Measurements from ENCODE around the gene ARSB.
"Not testable (repeated sequence)": the region's sequence is repeated elsewhere in the genome, so short reads cannot be mapped to it uniquely, and the experiment has no call there.

The ARSB gene

DNA sequence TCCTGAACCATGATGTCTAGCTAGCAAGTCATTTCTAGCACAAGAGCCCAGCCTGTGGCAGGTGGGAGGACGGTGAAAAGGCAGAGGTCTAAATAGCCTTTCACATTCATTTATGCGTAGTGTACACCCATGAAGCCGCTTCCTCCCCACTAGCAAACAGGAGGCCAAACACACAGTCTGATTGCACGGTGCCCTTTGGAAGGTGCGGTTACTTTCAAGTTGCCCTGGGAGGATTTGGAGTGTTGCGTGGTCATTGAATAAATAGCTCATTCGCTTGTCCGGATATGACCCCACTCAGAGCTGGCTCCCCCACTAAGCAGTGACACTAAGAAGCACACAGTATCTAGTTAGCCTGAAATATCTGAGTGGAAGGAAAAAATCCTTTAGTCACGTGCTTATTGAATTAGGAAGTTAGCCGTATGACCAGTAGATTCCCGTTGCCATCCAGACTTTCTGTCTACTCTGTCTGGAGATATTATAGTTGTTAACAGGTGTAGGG lies 664 bp upstream of the ARSB start:
- peak overlapping the region; percentile 81 for H3K4me3 ChIP-seq (ENCODE audit: low read length)
- H3K27me3 ChIP-seq (ENCODE audit: control insufficient read depth, insufficient read depth, low read length), result no peaks in the 10 kb centered on the region
- H3K27ac ChIP-seq (ENCODE audit: low read depth, low read length), result peak overlapping the region; percentile 95
- H3K9ac ChIP-seq (ENCODE audit: low read length), result peak overlapping the region; percentile 76
- H3K36me3 ChIP-seq (ENCODE audit: control insufficient read depth, insufficient read depth, low read length), result no peaks in the 10 kb centered on the region
- H3K4me1 ChIP-seq (ENCODE audit: control insufficient read depth, insufficient read depth, low read length), result peaks cover 7% of the 10 kb centered on the region

DNA sequence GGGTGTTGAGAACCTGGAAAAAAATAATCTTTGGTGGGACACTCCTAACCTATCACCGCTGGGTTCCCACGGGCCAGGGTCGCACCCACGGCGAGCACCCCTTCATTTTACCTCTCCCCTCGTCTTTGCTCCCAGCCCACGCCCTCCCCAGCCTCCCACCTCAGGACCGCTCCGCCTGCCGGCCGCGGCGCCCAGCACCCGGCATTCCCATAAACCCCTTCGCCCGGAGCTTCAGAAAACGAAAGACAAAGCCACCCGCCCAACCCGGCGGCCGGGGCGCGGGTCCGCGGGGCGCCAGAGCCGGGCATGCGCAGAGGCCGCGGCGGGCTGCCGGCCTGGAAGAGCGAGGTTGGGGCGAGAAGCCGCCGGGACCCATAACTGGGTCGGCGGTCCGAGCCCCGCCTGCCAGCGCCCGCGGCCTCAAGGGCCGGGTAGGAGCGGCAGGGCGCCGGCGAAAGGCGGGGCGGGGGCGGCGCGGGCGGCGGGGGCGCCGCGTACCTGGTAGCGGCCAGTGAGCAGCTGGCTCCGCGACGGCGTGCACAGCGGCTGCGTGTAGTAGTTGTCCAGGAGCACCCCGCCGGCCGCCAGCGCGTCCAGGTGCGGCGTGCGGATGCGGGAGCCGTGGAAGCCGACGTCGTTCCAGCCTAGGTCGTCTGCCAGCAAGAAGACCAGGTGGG lies 533 bp downstream of the ARSB start:
- H3K27ac ChIP-seq (ENCODE audit: low read depth, low read length), result peak overlapping the region; percentile 95
- peak overlapping the region; percentile 76 for H3K9ac ChIP-seq (ENCODE audit: low read length)
- H3K4me1 ChIP-seq (ENCODE audit: control insufficient read depth, insufficient read depth, low read length), result peaks cover 7% of the 10 kb centered on the region
- no peaks in the 10 kb centered on the region for H3K27me3 ChIP-seq (ENCODE audit: control insufficient read depth, insufficient read depth, low read length)
- H3K4me3 ChIP-seq (ENCODE audit: low read length), result peak overlapping the region; percentile 81
- no peaks in the 10 kb centered on the region for H3K36me3 ChIP-seq (ENCODE audit: control insufficient read depth, insufficient read depth, low read length)

DNA sequence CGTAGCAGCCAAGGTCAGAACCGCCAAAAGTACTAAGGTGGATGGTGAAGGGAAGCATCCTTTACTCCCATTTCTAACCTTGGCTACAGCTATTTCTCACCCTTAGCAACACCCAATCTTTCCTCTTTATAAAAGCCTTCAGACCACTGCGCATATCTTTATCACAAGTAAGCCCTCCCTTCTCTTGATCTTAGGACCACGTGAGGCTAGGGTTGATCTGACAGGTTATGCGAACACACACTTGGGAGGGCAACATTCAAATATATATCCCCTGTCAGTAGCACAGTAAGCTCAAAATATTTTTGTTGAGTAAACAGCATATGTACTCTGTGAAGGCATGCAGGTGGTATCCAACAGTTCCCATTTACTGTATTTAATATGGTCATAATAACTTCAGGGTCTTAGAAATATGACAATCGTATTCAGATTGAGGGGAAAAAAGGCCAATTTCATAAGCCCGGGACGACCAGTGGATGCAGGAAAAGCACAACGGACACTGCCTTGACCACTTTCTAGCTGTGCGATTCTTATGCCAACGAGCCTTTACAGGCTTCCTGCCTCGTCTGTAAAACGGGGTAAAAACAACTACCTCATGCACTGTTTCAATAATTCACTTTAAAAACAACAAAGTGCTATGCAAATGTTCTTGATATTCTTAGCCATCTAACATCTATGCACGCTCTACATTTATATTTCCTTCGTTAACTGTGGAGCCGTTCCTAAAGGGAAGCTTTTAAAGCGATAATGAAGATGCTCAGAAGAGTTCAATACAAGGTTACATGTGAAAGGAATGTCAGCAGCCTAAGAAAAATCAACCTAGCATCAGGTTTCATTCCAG lies 1.3 kb downstream of the ARSB start:
- Histone ChIP-seq H3K9ac (ENCODE audit: low read length) (no peak overlapping the region), H3K27ac (ENCODE audit: low read depth, low read length) (peak overlapping the region; percentile 95), H3K27me3 (ENCODE audit: control insufficient read depth, insufficient read depth, low read length) (no peaks in the 10 kb centered on the region), H3K36me3 (ENCODE audit: control insufficient read depth, insufficient read depth, low read length) (no peaks in the 10 kb centered on the region), H3K4me3 (ENCODE audit: low read length) (peak overlapping the region; percentile 81), H3K4me1 (ENCODE audit: control insufficient read depth, insufficient read depth, low read length) (peaks cover 7% of the 10 kb centered on the region)

DNA sequence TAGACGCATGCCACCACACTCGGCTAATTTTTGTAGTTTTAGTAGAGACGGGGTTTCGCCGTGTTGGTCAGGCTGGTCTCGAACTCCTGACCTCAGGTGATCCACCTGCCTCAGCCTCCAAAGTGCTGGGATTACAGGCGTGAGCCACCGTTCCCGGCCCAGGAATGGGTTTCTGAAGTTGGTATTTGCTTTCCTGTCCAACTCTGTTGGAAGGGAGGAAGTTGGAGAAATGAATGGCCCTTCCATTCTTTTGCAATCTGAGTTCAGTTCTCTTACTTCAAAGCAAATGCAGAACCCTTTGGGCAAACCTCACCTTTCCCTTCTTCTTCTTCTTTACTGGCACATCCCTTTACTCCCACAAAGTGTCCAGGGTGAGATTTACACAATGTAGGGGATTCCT lies 1.9 kb downstream of the ARSB start:
- H3K4me1 ChIP-seq (ENCODE audit: control insufficient read depth, insufficient read depth, low read length); H3K36me3 ChIP-seq (ENCODE audit: control insufficient read depth, insufficient read depth, low read length); H3K4me3 ChIP-seq (ENCODE audit: low read length); H3K9ac ChIP-seq (ENCODE audit: low read length); H3K27me3 ChIP-seq (ENCODE audit: control insufficient read depth, insufficient read depth, low read length): not testable (repeated sequence)
- H3K27ac ChIP-seq (ENCODE audit: low read depth, low read length), result peak overlapping the region; percentile 95

DNA sequence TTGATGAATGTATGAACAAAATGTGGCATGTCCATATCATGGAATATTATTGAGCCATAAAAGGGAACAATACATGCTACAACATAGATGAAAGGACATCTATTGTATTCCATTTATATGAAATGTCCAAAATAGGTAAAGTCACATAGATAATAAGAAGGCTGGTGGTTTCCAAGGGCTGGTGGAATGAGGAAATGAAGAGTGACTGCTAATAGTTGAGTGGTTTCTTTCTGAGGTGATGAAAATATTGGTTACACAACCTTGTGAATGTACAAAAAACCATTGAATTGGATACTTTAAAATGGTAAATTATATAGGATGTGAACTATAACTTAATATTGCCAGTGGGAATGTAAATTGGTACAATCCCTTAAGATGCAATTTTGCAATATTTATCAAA lies 5.2 kb downstream of the ARSB start:
- Histone ChIP-seq H3K4me3 (ENCODE audit: low read length) (no peak overlapping the region), H3K4me1 (ENCODE audit: control insufficient read depth, insufficient read depth, low read length) (no peaks in the 10 kb centered on the region), H3K27me3 (ENCODE audit: control insufficient read depth, insufficient read depth, low read length) (no peaks in the 10 kb centered on the region), H3K36me3 (ENCODE audit: control insufficient read depth, insufficient read depth, low read length) (no peaks in the 10 kb centered on the region), H3K27ac (ENCODE audit: low read depth, low read length) (no peak overlapping the region), H3K9ac (ENCODE audit: low read length) (no peak overlapping the region)

DNA sequence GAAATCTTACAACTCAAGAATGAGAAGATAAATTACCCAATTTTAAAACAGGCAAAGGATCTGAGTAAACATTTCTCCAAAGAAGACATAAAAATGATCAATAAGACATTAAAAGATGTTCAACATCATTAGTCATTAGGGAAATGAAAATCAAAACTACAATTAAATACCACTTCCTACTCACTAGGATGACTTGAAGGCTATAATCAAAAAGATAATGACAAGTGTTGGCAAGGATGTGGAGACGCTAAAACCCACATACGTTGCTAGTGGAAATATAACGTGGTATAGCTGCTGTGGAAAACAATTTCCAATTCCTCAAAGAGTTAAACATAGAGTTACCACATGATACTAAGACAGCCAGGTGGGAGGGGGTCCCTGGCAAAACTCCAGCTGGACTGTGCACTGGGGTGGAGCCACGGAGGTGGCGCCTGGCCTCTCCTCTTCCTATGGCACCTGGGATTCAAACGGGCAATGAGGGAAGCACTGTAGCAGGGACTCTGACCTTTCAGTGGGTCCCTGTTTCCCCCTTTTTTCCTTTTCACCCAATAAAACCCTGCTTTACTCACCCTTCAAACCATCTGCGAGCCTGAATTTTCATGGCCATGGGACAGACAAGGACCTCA lies 5.9 kb downstream of the ARSB start:
- no peaks in the 10 kb centered on the region for H3K36me3 ChIP-seq (ENCODE audit: control insufficient read depth, insufficient read depth, low read length)
- H3K27ac ChIP-seq (ENCODE audit: low read depth, low read length), result no peak overlapping the region
- no peak overlapping the region for H3K9ac ChIP-seq (ENCODE audit: low read length)
- no peaks in the 10 kb centered on the region for H3K4me1 ChIP-seq (ENCODE audit: control insufficient read depth, insufficient read depth, low read length)
- H3K27me3 ChIP-seq (ENCODE audit: control insufficient read depth, insufficient read depth, low read length), result no peaks in the 10 kb centered on the region
- H3K4me3 ChIP-seq (ENCODE audit: low read length), result no peak overlapping the region

DNA sequence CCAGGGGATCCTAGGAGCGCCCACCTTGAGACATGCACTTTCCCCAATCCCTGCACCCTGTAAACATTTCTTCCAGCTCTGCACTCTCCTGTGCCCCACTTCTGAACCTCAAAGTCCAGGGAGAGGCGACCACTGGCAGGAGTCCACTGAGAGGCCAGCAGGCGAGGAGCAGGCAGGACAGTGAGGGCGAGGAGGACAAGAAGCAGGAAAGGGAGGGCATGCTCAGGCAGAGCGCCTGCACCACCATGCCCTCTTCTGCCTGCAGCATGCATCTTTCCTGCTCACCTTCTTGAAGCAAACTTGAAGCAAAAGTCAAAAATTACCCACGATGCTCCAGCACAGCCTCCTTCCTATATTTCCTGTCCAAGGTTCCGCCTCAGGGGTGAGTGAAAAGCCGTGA lies 10.1 kb downstream of the ARSB start:
- H3K4me3 ChIP-seq (ENCODE audit: low read length), result no peak overlapping the region
- H3K27ac ChIP-seq (ENCODE audit: low read depth, low read length), result no peak overlapping the region
- peaks cover 12% of the 10 kb centered on the region for H3K4me1 ChIP-seq (ENCODE audit: control insufficient read depth, insufficient read depth, low read length)
- H3K27me3 ChIP-seq (ENCODE audit: control insufficient read depth, insufficient read depth, low read length), result no peaks in the 10 kb centered on the region
- no peak overlapping the region for H3K9ac ChIP-seq (ENCODE audit: low read length)
- no peaks in the 10 kb centered on the region for H3K36me3 ChIP-seq (ENCODE audit: control insufficient read depth, insufficient read depth, low read length)

DNA sequence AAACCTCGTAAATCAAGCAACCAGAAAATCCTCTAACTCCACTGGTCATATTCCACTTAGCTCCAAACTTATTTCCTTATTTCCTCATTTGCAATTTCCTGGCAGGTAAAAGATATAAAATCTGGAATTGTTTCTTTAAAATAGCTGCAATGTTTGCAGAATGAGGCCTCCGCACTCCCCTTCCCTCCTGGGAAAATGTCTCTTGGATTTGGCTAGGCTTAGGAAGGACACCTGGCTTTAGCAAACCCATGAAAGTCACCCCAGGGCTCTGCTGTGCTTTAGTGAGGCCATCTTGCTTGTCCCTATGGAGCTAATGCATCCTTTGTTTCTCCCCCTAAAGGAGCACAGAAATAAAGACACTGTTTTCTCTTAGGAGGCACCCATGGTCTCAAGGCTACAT lies 10.5 kb downstream of the ARSB start:
- Histone ChIP-seq H3K36me3 (ENCODE audit: control insufficient read depth, insufficient read depth, low read length) (no peaks in the 10 kb centered on the region), H3K4me1 (ENCODE audit: control insufficient read depth, insufficient read depth, low read length) (peaks cover 12% of the 10 kb centered on the region), H3K27me3 (ENCODE audit: control insufficient read depth, insufficient read depth, low read length) (no peaks in the 10 kb centered on the region), H3K27ac (ENCODE audit: low read depth, low read length) (no peak overlapping the region), H3K4me3 (ENCODE audit: low read length) (no peak overlapping the region), H3K9ac (ENCODE audit: low read length) (no peak overlapping the region)

DNA sequence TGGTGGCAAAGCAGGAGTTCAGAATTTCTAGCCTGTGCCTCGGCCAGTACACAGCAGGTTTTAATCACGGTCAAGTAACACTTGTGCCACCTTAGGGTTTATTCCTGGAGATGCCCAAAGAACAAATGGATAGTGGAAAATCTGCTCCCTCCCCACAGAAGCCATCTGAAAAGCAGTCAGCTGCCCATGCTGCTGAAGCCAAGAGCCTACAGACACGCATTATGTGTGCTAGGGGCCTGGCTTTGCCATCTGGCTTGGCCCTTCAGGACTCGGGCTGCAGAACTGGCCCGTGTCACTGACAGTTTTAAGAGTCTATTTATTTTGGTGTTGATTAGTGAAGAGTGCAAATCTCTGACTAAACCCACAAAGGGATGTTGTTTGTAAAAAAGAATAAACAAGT lies 11.1 kb downstream of the ARSB start:
- Histone ChIP-seq H3K9ac (ENCODE audit: low read length) (no peak overlapping the region), H3K36me3 (ENCODE audit: control insufficient read depth, insufficient read depth, low read length) (no peaks in the 10 kb centered on the region), H3K4me1 (ENCODE audit: control insufficient read depth, insufficient read depth, low read length) (peaks cover 12% of the 10 kb centered on the region), H3K27me3 (ENCODE audit: control insufficient read depth, insufficient read depth, low read length) (no peaks in the 10 kb centered on the region), H3K27ac (ENCODE audit: low read depth, low read length) (no peak overlapping the region), H3K4me3 (ENCODE audit: low read length) (no peak overlapping the region)

DNA sequence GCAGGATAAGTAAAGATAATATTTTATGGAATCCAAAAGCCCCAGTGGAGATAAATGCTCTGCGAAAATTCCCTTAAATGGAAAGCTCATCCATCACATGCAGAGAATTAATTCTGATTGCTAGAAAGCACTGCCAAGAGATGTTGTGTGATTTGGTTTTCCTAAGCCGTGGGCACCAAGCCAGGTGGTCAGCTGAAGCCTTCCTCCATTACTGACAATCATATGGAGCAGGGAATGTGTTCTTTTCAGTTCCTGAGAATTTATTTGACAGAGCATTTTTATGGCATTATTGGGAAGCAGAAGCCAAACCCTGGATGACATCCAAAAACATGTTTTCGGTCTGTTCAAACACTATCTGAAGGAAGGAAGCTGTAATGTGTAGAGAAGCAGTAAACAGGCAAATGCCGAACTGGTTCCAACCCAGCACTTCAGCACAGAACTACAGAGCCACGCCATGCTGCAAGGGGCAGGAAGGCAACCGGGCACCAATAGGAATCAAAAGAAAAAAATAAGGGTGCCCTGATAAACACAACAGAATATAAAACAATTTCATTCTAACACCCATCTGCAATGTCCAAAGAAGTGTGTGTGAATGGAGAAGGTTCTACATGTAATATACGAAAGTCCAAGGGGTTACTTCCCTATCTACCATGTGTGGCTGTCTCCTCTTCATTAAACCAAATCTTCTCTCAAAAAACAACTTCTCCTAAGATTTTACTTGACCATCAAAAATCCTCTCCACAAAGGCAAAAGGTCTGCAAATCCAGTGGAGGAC lies 12.3 kb downstream of the ARSB start:
- Histone ChIP-seq H3K9ac (ENCODE audit: low read length) (no peak overlapping the region), H3K4me1 (ENCODE audit: control insufficient read depth, insufficient read depth, low read length) (peaks cover 12% of the 10 kb centered on the region), H3K27me3 (ENCODE audit: control insufficient read depth, insufficient read depth, low read length) (no peaks in the 10 kb centered on the region), H3K36me3 (ENCODE audit: control insufficient read depth, insufficient read depth, low read length) (no peaks in the 10 kb centered on the region), H3K4me3 (ENCODE audit: low read length) (no peak overlapping the region), H3K27ac (ENCODE audit: low read depth, low read length) (peak overlapping the region; percentile 14)

DNA sequence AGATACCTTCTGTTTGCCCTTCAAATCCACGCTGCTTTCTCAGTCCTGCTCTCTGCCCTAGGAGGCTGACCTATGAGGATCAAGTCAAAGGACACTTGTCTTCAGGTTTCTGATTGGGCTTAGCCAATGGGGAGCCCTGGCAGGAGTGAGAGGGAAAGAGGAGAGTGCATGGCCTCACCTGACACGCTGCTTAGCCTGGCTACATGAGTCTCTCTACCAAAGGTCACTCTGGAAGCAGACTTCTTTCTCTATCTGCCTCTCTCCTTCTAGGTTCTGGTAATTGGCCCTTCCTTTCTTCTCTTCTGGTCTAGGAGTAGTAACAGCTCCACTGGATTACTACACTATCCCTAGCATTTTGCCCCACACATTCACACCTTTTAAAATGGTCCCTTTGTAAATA lies 13.1 kb downstream of the ARSB start:
- H3K27ac ChIP-seq (ENCODE audit: low read depth, low read length), result peak overlapping the region; percentile 14
- H3K36me3 ChIP-seq (ENCODE audit: control insufficient read depth, insufficient read depth, low read length), result no peaks in the 10 kb centered on the region
- H3K27me3 ChIP-seq (ENCODE audit: control insufficient read depth, insufficient read depth, low read length), result no peaks in the 10 kb centered on the region
- peaks cover 12% of the 10 kb centered on the region for H3K4me1 ChIP-seq (ENCODE audit: control insufficient read depth, insufficient read depth, low read length)
- H3K9ac ChIP-seq (ENCODE audit: low read length), result no peak overlapping the region
- H3K4me3 ChIP-seq (ENCODE audit: low read length), result no peak overlapping the region

DNA sequence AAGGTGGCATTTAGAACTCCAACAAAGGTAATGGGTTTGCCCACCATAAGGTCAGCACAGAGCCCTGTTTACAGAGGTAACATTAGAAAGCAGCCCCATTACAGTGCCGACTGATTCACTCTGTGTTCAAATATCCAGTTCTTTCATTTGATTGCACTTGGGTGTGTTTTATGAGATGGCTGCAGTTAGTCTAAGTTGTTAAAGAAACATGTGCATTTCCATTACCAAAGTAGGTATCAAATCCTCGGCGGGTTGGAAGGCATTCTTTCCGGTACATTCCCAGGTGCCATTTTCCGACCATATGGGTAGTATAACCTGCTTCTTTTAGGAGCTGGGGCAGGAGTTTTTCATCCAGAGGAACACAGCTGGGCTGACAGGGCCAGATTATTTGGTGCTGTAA lies 16.3 kb downstream of the ARSB start:
- H3K27ac ChIP-seq (ENCODE audit: low read depth, low read length), result no peak overlapping the region
- peaks cover 8% of the 10 kb centered on the region for H3K4me1 ChIP-seq (ENCODE audit: control insufficient read depth, insufficient read depth, low read length)
- no peak overlapping the region for H3K4me3 ChIP-seq (ENCODE audit: low read length)
- no peaks in the 10 kb centered on the region for H3K27me3 ChIP-seq (ENCODE audit: control insufficient read depth, insufficient read depth, low read length)
- no peaks in the 10 kb centered on the region for H3K36me3 ChIP-seq (ENCODE audit: control insufficient read depth, insufficient read depth, low read length)
- no peak overlapping the region for H3K9ac ChIP-seq (ENCODE audit: low read length)

Measured in rectal smooth muscle tissue (tissue), 1 donor.